Tibial nerve (tissue), 4 donors: ENCODE measurements around the gene ELMO2. TPM values are rescaled to one million over a fixed set of nuclear protein-coding genes. Genes with fewer than 3 reads are reported as not detected.

Experiments
- DNase-seq, 2 donors: peaks; one replicate each; pipeline ENCODE4 v3.0.0-alpha.2; 2019; ENCODE audit warnings: low spot score in 2 of 2
- H3K27ac ChIP-seq, 4 donors: fragments of 200-600 bp; sonication (generic) in 3 of 4; one replicate each; pipeline ENCODE4 v1.5.1; 2017 to 2019; ENCODE audit warnings: mild to moderate bottlenecking in 1 of 4
- H3K27me3 ChIP-seq, 2 donors: fragments of 200-600 bp; sonication (generic) in 1 of 2; one replicate each; pipeline versions ENCODE4 v1.5.1 to v1.6.0; 2017 to 2019
- H3K36me3 ChIP-seq, 3 donors: fragments of 200-600 bp; sonication (generic); one replicate each; pipeline ENCODE4 v1.5.1; 2018 to 2019
- H3K4me1 ChIP-seq, 4 donors: fragments of 200-600 bp; sonication (generic) in 3 of 4; one replicate each; pipeline ENCODE4 v1.5.1; 2017 to 2019
- H3K4me3 ChIP-seq, 4 donors: fragments of 200-600 bp; sonication (generic) in 3 of 4; one replicate each; pipeline ENCODE4 v1.5.1; 2017 to 2019; ENCODE audit warnings: mild to moderate bottlenecking in 1 of 4, moderate library complexity in 1 of 4
- H3K9me3 ChIP-seq, 4 donors: fragments of 200-600 bp; sonication (generic) in 3 of 4; one replicate each; pipeline ENCODE4 v1.5.1; 2017 to 2019
- EP300 ChIP-seq, 2 donors: sonication (generic); formaldehyde crosslinking; IDR thresholded peaks; one replicate each; pipeline ENCODE4 v1.6.1; 2017; ENCODE audit warnings: antibody characterized with exemption in 2 of 2, mild to moderate bottlenecking in 1 of 2
- POLR2A ChIP-seq, 2 donors: fragments of 450-650 bp; IDR thresholded peaks; one replicate each; pipeline ENCODE4 v1.6.1; 2017; ENCODE audit warnings: antibody characterized with exemption in 2 of 2, mild to moderate bottlenecking in 2 of 2, moderate library complexity in 2 of 2
- WGBS, 2 donors: methylation state at CpG; one replicate each; pipeline ENCODE4 v1.1.5; 2018; 5-methylcytosine and 5-hydroxymethylcytosine counted together
- total RNA-seq, 4 donors: library from RNA; depleted of rRNA; stranded (reverse); fragments of >200 nt; gene quantifications; one replicate each; pipeline ENCODE4 v1.1.0, GENCODE V29; 2016
- TF ChIP-seq, protein P1 (sequence below), 5 experiments: fragments of 200-600 bp in 3 of 5; fragments of 450-650 bp in 2 of 5; sonication (generic) in 3 of 5; IDR thresholded peaks; one replicate each; pipeline ENCODE4 v1.5.1; 2016 to 2019; ENCODE audit warnings: antibody characterized with exemption in 5 of 5, mild to moderate bottlenecking in 3 of 5, moderate library complexity in 2 of 5

Gene ELMO2
- total RNA-seq, 4 donors from 2014 or later = 56.7 to 78.9 (median 70.5) TPM

DNA sequence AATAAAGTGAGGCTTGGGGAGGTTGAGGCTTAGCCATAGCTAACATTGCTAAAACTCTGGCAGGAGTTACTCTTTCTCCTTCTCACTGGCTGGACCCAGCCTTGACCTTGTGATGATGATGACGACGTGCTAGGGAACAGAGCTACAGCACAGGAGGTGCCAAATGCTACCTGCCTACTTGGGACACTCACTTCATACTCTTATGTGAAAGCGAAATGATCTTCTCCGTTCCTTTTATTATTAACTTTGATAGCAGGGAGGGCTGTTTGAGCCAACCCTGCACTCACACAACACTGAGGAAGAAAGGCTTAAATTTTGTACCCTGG, 1.2 kb upstream of the ELMO2 start:
- 66 to 69% methylated on average over 4 of the region's 4 CpGs for WGBS, 2 donors
- DNase-seq = no peak
- Histone ChIP-seq H3K27ac (peak overlapping the region in 2 of 4 donors; percentile 94 to 98), H3K36me3 (no peaks in the 10 kb centered on the region), H3K9me3 (no peaks in the 10 kb centered on the region), H3K4me1 (peaks cover 0 to 55% (median 38%) of the 10 kb centered on the region in 4 donors), H3K4me3 (peak overlapping the region in 1 of 4 donors; percentile 92), H3K27me3 (no peaks in the 10 kb centered on the region)
- TF ChIP-seq POLR2A (IDR thresholded peaks at IDR 0.05) (no peak), EP300 (IDR thresholded peaks at IDR 0.05) (no peak)
- TF ChIP-seq, protein P1, sequence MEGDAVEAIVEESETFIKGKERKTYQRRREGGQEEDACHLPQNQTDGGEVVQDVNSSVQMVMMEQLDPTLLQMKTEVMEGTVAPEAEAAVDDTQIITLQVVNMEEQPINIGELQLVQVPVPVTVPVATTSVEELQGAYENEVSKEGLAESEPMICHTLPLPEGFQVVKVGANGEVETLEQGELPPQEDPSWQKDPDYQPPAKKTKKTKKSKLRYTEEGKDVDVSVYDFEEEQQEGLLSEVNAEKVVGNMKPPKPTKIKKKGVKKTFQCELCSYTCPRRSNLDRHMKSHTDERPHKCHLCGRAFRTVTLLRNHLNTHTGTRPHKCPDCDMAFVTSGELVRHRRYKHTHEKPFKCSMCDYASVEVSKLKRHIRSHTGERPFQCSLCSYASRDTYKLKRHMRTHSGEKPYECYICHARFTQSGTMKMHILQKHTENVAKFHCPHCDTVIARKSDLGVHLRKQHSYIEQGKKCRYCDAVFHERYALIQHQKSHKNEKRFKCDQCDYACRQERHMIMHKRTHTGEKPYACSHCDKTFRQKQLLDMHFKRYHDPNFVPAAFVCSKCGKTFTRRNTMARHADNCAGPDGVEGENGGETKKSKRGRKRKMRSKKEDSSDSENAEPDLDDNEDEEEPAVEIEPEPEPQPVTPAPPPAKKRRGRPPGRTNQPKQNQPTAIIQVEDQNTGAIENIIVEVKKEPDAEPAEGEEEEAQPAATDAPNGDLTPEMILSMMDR (IDR thresholded peaks at IDR 0.05) = no peak

- no peak for TF ChIP-seq POLR2A (IDR thresholded peaks at IDR 0.05)
- TF ChIP-seq, protein P1 (IDR thresholded peaks at IDR 0.05) = no peak
- no peak for TF ChIP-seq EP300 (IDR thresholded peaks at IDR 0.05)
- 14 to 16% methylated on average over 26 of the region's 26 CpGs for WGBS, 2 donors
- Histone ChIP-seq H3K27ac (peak overlapping the region; percentile 88 to 98 (median 94)), H3K36me3 (no peaks in the 10 kb centered on the region), H3K9me3 (no peaks in the 10 kb centered on the region), H3K4me1 (peaks cover 0 to 60% (median 43%) of the 10 kb centered on the region in 4 donors), H3K27me3 (no peaks in the 10 kb centered on the region), H3K4me3 (peak overlapping the region; percentile 65 to 94 (median 86))
- DNase-seq = peak; percentile 34 to 47
Measured at GRCh38 chr20:46406986-46407670, 713 bp upstream of the ELMO2 start.

DNA sequence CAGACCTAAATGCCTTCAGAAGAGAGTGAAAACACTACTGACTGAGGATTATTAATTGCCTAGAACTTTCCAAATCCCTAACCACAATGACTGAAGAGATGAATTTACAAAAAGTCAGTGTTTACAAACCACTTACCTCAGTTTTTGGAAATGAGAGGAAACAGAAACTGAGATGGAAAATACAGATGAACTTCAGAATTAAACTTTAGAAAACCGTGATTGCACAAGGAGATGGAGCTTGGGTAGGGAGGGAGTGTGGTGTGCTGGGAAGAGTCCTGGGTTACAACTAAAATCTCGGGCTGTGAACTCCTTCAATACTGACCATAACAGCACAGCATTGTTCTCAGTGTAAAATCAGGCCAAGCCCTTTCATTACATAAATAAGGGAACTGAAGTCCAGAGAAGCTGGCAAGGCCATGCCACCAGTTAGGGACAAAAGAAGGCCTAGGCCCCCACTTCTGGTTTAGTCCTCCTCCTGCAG, 4.0 kb downstream of the ELMO2 start:
- Histone ChIP-seq H3K36me3 (peaks cover 0 to 7% (median 1%) of the 10 kb centered on the region in 3 donors), H3K4me3 (no peak overlapping the region), H3K4me1 (peaks cover 0 to 91% (median 71%) of the 10 kb centered on the region in 4 donors), H3K9me3 (no peaks in the 10 kb centered on the region), H3K27me3 (no peaks in the 10 kb centered on the region), H3K27ac (peak overlapping the region; percentile 52 to 98 (median 78))
- no peak for TF ChIP-seq POLR2A (IDR thresholded peaks at IDR 0.05)
- TF ChIP-seq, protein P1 (IDR thresholded peaks at IDR 0.05) = no peak
- peak; percentile 36 to 58 for TF ChIP-seq EP300 (IDR thresholded peaks at IDR 0.05)
- no peak for DNase-seq
- WGBS, 2 donors = 10 to 16% methylated on average over 2 of the region's 2 CpGs

DNA sequence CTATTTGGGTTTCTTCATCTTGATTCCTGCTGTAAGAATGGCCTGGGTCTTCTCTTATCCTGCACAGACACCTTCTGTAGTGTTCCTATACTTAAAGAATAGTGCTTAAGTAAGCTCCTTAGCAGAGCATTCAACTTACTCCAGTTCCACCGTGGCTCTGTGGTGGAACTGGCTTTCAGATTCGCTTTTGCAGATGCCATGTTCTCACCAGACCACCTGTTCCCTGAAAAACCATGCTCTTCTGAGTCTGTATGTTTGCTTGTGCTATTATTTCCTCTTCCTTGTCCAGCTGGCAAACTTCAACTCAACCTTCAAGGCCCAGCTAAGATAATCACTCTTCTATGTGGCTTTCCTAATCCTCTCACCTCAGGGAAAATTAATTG, 4.9 kb downstream of the ELMO2 start:
- no peak for TF ChIP-seq POLR2A (IDR thresholded peaks at IDR 0.05)
- TF ChIP-seq EP300 (IDR thresholded peaks at IDR 0.05) = no peak
- TF ChIP-seq, protein P1 (IDR thresholded peaks at IDR 0.05) = no peak
- Histone ChIP-seq H3K27ac (peak overlapping the region; percentile 52 to 98 (median 78)), H3K4me1 (peaks cover 0 to 92% (median 66%) of the 10 kb centered on the region in 4 donors), H3K9me3 (no peaks in the 10 kb centered on the region), H3K27me3 (no peaks in the 10 kb centered on the region), H3K4me3 (no peak overlapping the region), H3K36me3 (peaks cover 0 to 7% (median 3%) of the 10 kb centered on the region in 3 donors)
- no peak for DNase-seq
- 53 to 72% methylated on average over 2 of the region's 2 CpGs for WGBS, 2 donors

- TF ChIP-seq, protein P1 (IDR thresholded peaks at IDR 0.05) = no peak
- no peak for TF ChIP-seq EP300 (IDR thresholded peaks at IDR 0.05)
- TF ChIP-seq POLR2A (IDR thresholded peaks at IDR 0.05) = no peak
- Histone ChIP-seq H3K9me3 (no peaks in the 10 kb centered on the region), H3K27me3 (no peaks in the 10 kb centered on the region), H3K36me3 (peaks cover 0 to 9% (median 3%) of the 10 kb centered on the region in 3 donors), H3K27ac (peak overlapping the region; percentile 52 to 98 (median 78)), H3K4me3 (peak overlapping the region in 1 of 4 donors; percentile 5), H3K4me1 (peaks cover 0 to 98% (median 68%) of the 10 kb centered on the region in 4 donors)
- WGBS, 2 donors = 12 to 16% methylated on average over 6 of the region's 6 CpGs
- no peak for DNase-seq
Measured at GRCh38 chr20:46400828-46401477, 5.5 kb downstream of the ELMO2 start.
